ENCODE results near the gene CHD8.
A peak's percentile ranks its signal among the peaks of the same experiment; 100 is the strongest.

The CHD8 gene

GRCh38 chr14:21414137-21414631 is 41.7 kb downstream of the CHD8 start:
- ATAC-seq (replicated peaks): no peak
- no peaks in the 10 kb centered on the region for H3K27me3 Mint-ChIP-seq
- DNase-seq: no peak
- H3K36me3 Mint-ChIP-seq (ENCODE audit: insufficient read depth): peaks cover 92% of the 10 kb centered on the region
- H3K9me3 Mint-ChIP-seq: no peaks in the 10 kb centered on the region
- no peak overlapping the region for H3K4me3 Mint-ChIP-seq
- peak overlapping the region in 1 of 2 donors; percentile 8 for H3K27ac Mint-ChIP-seq
- no peaks in the 10 kb centered on the region for H3K4me1 Mint-ChIP-seq (ENCODE audit: low read depth in 2 of 2)

GRCh38 chr14:21408147-21408546 is 47.8 kb downstream of the CHD8 start:
- Mint-ChIP-seq H3K4me3 (no peak overlapping the region), H3K4me1 (ENCODE audit: low read depth in 2 of 2) (no peaks in the 10 kb centered on the region), H3K27ac (no peak overlapping the region), H3K36me3 (ENCODE audit: insufficient read depth) (peaks cover 93% of the 10 kb centered on the region), H3K27me3 (no peaks in the 10 kb centered on the region), H3K9me3 (no peaks in the 10 kb centered on the region)
- ATAC-seq (replicated peaks): no peak
- no peak for DNase-seq

DNA sequence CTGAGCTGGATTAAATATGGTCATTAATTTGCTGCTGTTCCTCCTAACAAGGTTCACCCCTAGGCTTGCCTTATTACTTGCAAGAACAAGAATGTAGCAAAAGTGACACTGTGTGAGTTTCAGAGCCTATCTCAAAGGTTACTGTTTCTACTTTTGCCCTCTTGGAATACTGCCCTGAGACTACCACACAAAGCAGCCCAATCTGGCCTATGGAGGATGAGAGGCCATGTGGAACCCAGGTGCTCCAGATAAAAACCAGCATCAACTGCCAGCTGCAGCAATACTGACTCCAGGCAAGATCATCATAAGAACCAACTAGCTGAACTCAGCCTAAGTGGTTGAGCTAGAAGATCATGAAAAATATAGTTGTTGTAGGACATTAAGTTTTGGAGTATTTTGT is 49.7 kb downstream of the CHD8 start:
- Mint-ChIP-seq H3K27me3 (no peaks in the 10 kb centered on the region), H3K36me3 (ENCODE audit: insufficient read depth) (peaks cover 93% of the 10 kb centered on the region), H3K4me1 (ENCODE audit: low read depth in 2 of 2) (no peaks in the 10 kb centered on the region), H3K27ac (no peak overlapping the region), H3K4me3 (no peak overlapping the region), H3K9me3 (no peaks in the 10 kb centered on the region)
- ATAC-seq (replicated peaks): no peak
- DNase-seq: no peak

DNA sequence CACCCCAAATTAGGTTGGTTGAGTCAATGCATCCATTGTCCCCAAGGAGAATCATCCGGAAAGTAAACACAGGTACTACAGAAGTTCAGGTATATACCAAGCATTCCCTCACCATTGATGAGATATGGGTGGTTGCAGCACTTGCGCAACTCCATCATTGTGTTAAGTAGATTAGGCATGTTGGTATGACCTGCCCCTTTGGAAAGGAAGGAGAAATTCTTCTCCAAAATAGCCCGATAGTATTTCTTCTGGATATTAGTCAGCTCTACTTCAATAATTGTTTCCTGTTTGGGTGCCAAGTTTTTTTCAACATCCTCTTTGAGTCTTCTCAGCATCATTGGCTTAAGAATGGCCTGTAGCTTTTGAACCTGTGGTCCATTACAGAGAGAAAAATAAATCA is 50.8 kb downstream of the CHD8 start:
- Mint-ChIP-seq H3K27ac (no peak overlapping the region), H3K36me3 (ENCODE audit: insufficient read depth) (peaks cover 95% of the 10 kb centered on the region), H3K27me3 (no peaks in the 10 kb centered on the region), H3K4me1 (ENCODE audit: low read depth in 2 of 2) (no peaks in the 10 kb centered on the region), H3K4me3 (no peak overlapping the region), H3K9me3 (no peaks in the 10 kb centered on the region)
- no peak for ATAC-seq (replicated peaks)
- DNase-seq: no peak

DNA sequence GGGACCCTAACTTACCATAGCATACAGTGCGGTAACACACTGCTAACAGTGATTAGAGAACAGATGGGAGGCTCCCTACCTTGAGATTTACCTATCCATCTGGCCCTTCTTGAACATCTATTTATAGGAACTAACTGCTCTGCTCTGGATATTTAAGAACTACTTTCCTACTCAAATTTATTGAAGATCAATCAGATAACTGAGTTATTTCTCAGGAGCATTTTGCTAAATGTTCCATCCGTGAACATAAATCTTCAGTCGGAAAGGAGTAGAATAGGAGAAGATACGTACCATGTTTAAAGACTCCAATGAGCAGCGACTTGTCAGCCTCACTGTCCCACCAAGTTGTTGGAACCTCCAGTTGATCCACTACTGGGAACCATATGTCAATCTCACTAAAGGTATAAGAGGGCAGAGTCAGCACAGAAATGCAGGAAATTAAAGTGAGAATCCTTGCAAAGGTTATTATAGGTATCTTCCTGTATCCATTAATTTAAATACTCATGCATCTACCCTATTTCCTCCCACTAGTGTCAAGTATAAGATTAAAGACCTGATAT is 56.5 kb downstream of the CHD8 start:
- Mint-ChIP-seq H3K9me3 (no peaks in the 10 kb centered on the region), H3K27ac (no peak overlapping the region), H3K27me3 (no peaks in the 10 kb centered on the region), H3K4me1 (ENCODE audit: low read depth in 2 of 2) (no peaks in the 10 kb centered on the region), H3K36me3 (ENCODE audit: insufficient read depth) (peaks cover 95% of the 10 kb centered on the region), H3K4me3 (no peak overlapping the region)
- no peak for DNase-seq
- no peak for ATAC-seq (replicated peaks)

GRCh38 chr14:21398901-21399300 is 57.0 kb downstream of the CHD8 start:
- no peaks in the 10 kb centered on the region for H3K27me3 Mint-ChIP-seq
- H3K9me3 Mint-ChIP-seq: no peaks in the 10 kb centered on the region
- ATAC-seq (replicated peaks): no peak
- no peak for DNase-seq
- no peak overlapping the region for H3K4me3 Mint-ChIP-seq
- no peak overlapping the region for H3K27ac Mint-ChIP-seq
- H3K36me3 Mint-ChIP-seq (ENCODE audit: insufficient read depth): peaks cover 96% of the 10 kb centered on the region
- H3K4me1 Mint-ChIP-seq (ENCODE audit: low read depth in 2 of 2): no peaks in the 10 kb centered on the region

GRCh38 chr14:21395450-21395849 is 60.5 kb downstream of the CHD8 start:
- Mint-ChIP-seq H3K36me3 (ENCODE audit: insufficient read depth) (peaks cover 95% of the 10 kb centered on the region), H3K9me3 (no peaks in the 10 kb centered on the region)

GRCh38 chr14:21385188-21385904 is 70.6 kb downstream of the CHD8 start:
- H3K4me3 Mint-ChIP-seq: peak overlapping the region in 1 of 2 donors; percentile 97
- H3K4me1 Mint-ChIP-seq (ENCODE audit: low read depth in 2 of 2): peaks cover 18 to 33% of the 10 kb centered on the region in 2 donors
- H3K36me3 Mint-ChIP-seq (ENCODE audit: insufficient read depth): peaks cover 48% of the 10 kb centered on the region
- ATAC-seq (replicated peaks): no peak
- DNase-seq: no peak
- H3K9me3 Mint-ChIP-seq: no peaks in the 10 kb centered on the region
- H3K27ac Mint-ChIP-seq: peak overlapping the region; percentile 38 to 99
- H3K27me3 Mint-ChIP-seq: no peaks in the 10 kb centered on the region

More at GRCh38 chr14:21395450-21395849, 60.5 kb downstream of the CHD8 start:
- H3K27ac Mint-ChIP-seq: no peak overlapping the region
- DNase-seq (no peak), ATAC-seq (replicated peaks) (no peak)
- no peak overlapping the region for H3K4me3 Mint-ChIP-seq
- no peaks in the 10 kb centered on the region for H3K4me1 Mint-ChIP-seq (ENCODE audit: low read depth in 2 of 2)
- H3K27me3 Mint-ChIP-seq: no peaks in the 10 kb centered on the region

- no peaks in the 10 kb centered on the region for H3K9me3 Mint-ChIP-seq
- H3K27ac Mint-ChIP-seq: peak overlapping the region; percentile 99
- ATAC-seq (replicated peaks): peak; percentile 47
- no peak for DNase-seq
- peak overlapping the region; percentile 92 to 97 for H3K4me3 Mint-ChIP-seq
- H3K27me3 Mint-ChIP-seq: no peaks in the 10 kb centered on the region
- H3K4me1 Mint-ChIP-seq (ENCODE audit: low read depth in 2 of 2): peaks cover 18 to 35% of the 10 kb centered on the region in 2 donors
- H3K36me3 Mint-ChIP-seq (ENCODE audit: insufficient read depth): peaks cover 39% of the 10 kb centered on the region
These were observed 71.5 kb downstream of the CHD8 start for GRCh38 chr14:21384494-21384851.

DNA sequence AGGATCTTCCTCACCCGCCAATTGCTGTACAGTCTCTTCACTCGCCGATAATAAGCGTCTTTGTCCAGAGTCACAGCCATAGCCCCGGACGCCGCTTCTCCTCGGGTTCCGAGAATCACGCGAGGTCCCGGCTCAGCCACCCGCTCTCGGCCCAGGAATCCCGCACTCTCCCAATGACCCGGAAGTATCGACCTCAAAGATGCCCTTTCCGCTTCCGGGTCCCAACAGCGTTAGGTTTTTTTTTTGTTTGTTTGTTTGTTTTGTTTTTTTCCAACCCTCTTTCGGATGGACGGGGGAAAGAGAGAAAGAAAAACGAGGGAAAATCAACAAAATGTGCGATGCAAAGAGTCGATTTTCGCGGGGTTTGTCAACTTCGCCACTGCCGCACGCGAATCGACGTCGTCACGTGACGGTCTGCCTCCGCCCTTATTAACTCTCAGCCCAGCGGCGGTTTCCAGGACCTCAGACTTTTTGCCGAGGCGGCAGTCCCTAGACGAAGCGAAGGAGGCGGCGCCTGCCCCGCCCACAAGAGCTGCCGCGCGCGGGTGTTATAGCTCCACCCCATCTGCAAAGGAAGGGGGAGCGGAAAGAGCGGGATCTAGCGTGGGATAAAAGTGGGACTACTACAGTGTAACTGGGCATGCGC is 72.0 kb downstream of the CHD8 start, which contains the start of gene SUPT16H:
Gene SUPT16H (minus strand): TSS at position 172 of the 646 bp plus-strand sequence. CDS start 92 bp downstream, at position 80.
- Mint-ChIP-seq H3K27ac (peak within 1 kb of the TSS; percentile 99), H3K36me3 (ENCODE audit: insufficient read depth) (peaks cover 34% of the 10 kb centered on the region), H3K4me3 (peak within 1 kb of the TSS; percentile 92 to 97), H3K9me3 (no peaks in the 10 kb centered on the region), H3K4me1 (ENCODE audit: low read depth in 2 of 2) (peaks cover 18 to 38% of the 10 kb centered on the region in 2 donors), H3K27me3 (no peaks in the 10 kb centered on the region)
- ATAC-seq (replicated peaks) (peak; percentile 93), DNase-seq (peak; percentile 93 to 94 (median 94))

DNA sequence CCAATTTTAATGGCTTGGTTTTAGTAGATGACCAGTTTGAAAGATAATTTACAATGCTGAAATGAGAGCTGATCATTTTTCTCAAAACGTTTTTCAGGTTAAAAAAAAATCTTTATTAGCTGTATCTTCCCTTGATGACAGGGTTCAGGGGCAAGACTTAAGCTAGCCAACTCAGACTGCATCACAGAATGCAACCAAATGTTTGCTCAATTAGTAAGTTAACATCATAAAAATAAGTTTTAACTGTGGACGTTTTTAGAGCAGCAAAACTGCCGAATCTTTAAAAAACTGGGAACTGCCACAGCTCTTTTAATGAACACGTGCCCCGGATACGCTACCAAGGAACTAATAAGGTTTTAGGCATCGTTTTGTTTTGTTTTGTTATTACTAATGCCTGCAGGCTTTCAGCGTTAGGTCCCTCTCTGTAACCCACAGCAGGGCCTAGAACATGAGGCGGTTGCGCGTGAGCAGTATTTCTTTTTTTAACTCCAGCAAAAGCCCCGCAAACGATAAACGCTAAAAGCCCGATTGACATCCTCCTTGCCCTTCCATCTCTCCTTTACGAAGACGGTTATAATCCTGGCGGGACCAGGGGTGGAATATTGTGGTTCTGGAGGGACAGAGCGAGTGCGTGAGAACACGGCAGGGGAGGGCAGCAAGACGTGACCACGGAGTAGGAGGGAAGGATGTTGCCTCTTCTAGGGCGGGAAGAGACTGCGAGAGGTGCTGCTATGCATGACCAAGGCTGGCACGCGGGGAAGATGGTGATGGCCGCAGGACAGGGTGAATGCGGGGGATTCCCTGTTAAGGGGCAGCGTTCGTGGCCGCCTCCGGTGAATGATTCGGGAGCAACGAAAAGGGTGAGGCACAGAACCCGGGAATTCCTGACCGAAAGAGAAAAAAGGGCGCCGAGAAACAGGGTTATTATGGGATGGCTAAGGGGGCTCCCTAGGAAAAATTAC is 72.8 kb downstream of the CHD8 start:
- H3K9me3 Mint-ChIP-seq: no peaks in the 10 kb centered on the region
- DNase-seq (peak; percentile 37 to 51 (median 40)), ATAC-seq (replicated peaks) (peak; percentile 52)
- no peaks in the 10 kb centered on the region for H3K27me3 Mint-ChIP-seq
- peaks cover 18 to 42% of the 10 kb centered on the region in 2 donors for H3K4me1 Mint-ChIP-seq (ENCODE audit: low read depth in 2 of 2)
- H3K4me3 Mint-ChIP-seq: peak overlapping the region; percentile 92 to 97
- peak overlapping the region; percentile 99 for H3K27ac Mint-ChIP-seq
- peaks cover 31% of the 10 kb centered on the region for H3K36me3 Mint-ChIP-seq (ENCODE audit: insufficient read depth)

GRCh38 chr14:21382095-21382494 is 73.8 kb downstream of the CHD8 start:
- no peaks in the 10 kb centered on the region for H3K9me3 Mint-ChIP-seq
- H3K36me3 Mint-ChIP-seq (ENCODE audit: insufficient read depth): peaks cover 28% of the 10 kb centered on the region
- H3K4me3 Mint-ChIP-seq: peak overlapping the region; percentile 92 to 97
- DNase-seq (no peak), ATAC-seq (replicated peaks) (no peak)
- H3K4me1 Mint-ChIP-seq (ENCODE audit: low read depth in 2 of 2): peaks cover 18 to 49% of the 10 kb centered on the region in 2 donors
- H3K27me3 Mint-ChIP-seq: no peaks in the 10 kb centered on the region
- H3K27ac Mint-ChIP-seq: peak overlapping the region; percentile 67 to 72

DNA sequence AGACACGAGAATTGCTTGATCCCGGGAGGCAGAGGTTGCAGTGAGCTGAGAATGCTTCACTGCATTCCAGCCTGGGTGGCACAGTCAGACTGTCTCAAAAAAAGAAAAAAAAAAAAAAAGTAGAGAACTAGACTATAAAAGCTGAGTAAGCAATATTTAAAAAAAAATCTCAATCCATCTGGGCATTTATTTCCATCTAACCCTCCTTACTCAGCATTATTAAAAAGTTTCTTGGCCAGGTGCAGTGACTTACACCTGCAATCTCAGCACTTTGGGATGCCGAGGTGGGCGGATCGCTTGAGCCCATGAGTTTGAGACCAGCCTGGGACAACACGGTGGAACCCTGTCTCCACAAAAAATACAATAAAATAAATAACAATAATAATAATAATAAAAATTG is 76.6 kb downstream of the CHD8 start:
- DNase-seq: no peak
- no peak for ATAC-seq (replicated peaks)
- H3K4me1 Mint-ChIP-seq (ENCODE audit: low read depth in 2 of 2): peaks cover 18 to 41% of the 10 kb centered on the region in 2 donors
- no peaks in the 10 kb centered on the region for H3K9me3 Mint-ChIP-seq
- H3K27me3 Mint-ChIP-seq: no peaks in the 10 kb centered on the region
- H3K36me3 Mint-ChIP-seq (ENCODE audit: insufficient read depth): peaks cover 38% of the 10 kb centered on the region
- H3K27ac Mint-ChIP-seq: peak overlapping the region; percentile 57 to 58
- H3K4me3 Mint-ChIP-seq: no peak overlapping the region
